NB4 (cell line): Measurements from ENCODE around the gene NCL.
"Not testable (repeated sequence)": the region's sequence is repeated elsewhere in the genome, so short reads cannot be mapped to it uniquely, and the experiment has no call there.

ENCODE experiments used
- DNase-seq: peaks from one replicate; pipeline ENCODE4 v3.0.0; 2010; ENCODE audit warnings: low read depth
- H3K4me3 ChIP-seq: one replicate; pipeline ENCODE4 v1.5.1; 2011; ENCODE audit warnings: mild to moderate bottlenecking, low read depth, low read length, moderate library complexity
- CTCF ChIP-seq: IDR thresholded peaks from one replicate; pipeline ENCODE4 v1.5.1; 2012; ENCODE audit warnings: low read depth, low read length
- MAX ChIP-seq: IDR thresholded peaks from 2 replicates; pipeline ENCODE4 v1.6.1; 2011; ENCODE audit warnings: low read depth, low read length
- MYC ChIP-seq: IDR thresholded peaks from 2 replicates; pipeline ENCODE4 v1.6.1; 2011; ENCODE audit warnings: low read depth, low read length
- POLR2A ChIP-seq: IDR thresholded peaks from 2 replicates; pipeline ENCODE4 v1.6.1; 2011; ENCODE audit warnings: mild to moderate bottlenecking; ENCODE audit not compliant: insufficient read length; ENCODE audit errors: extremely low read depth

NCL gene

DNA sequence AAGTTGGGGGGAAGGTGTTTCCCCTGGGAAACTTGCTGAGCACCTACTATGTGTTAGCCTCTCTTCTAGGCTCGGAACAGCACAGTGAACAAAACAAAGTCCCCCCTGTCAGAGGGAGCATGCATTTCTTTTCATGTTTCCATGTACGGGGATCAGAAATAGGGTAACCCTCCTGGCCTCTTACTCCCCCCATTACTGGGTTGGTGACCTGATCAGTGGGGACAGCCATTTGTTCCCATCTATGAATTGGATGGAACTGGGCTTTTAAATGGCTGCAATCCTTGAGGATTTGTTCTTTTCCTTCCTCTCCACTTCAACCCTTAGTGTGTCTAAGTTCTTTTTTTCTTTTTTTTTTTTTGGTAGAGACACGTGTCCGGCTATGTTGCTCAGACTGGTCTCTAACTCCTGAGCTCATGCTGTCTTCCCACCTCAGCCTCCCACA is 13.7 kb downstream of the NCL start:
- TF ChIP-seq MYC (no peak), POLR2A (no peak), MAX (no peak), CTCF (no peak)
- no peak overlapping the region for H3K4me3 ChIP-seq
- DNase-seq, result peak; percentile 31

DNA sequence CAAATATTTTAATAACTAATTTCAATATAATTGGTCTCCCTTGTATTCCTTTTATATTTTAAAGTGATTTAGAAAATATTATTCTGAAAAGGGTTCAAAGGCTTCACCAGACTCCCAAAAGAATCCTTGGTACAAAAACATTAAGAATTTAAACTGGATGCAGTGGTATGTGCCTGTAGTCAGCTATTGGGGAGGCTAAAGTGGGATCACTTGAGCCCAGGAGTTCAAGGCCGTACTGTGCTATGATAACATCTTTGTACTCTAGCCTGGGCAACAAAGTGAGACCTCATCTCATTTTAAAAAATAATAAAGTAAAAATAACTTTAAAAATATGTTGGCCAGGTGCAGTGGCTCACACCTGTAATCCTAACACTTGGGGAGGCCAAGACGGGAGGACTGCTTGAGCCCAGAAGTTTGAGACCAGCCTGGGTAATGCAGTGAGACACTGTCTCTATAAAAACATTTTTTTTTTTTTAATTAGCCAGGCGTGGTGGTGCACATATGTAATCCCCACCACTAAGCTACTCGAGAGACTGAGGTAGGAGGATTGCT is 14.7 kb downstream of the NCL start:
- no peak overlapping the region for H3K4me3 ChIP-seq
- no peak for DNase-seq
- TF ChIP-seq CTCF, result no peak
- no peak for TF ChIP-seq POLR2A

- no peak overlapping the region for H3K4me3 ChIP-seq
- DNase-seq, result no peak
- TF ChIP-seq CTCF (no peak), MAX (no peak), POLR2A (no peak), MYC (no peak)
Observed at GRCh38 chr2:231436957-231437356, 27.3 kb downstream of the NCL start.

DNA sequence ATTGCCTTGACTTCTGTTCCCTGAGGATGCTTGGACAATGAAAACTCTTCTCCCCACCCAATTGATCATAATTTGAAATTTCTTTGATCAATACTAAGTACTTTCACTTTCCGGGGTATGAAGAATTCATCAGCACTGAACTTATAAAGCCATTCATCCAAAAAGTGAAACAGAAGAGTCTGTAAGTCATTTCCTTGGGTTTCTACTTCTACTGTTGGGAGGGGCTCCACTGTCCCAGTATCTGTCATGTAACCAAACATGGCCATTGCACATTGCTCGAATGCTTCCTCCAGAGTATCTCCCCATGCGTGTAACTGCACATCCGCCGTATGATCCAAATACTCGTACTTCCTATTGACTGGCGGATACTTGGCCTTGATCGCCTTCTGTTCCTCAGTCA is 30.3 kb downstream of the NCL start:
- no peak for DNase-seq
- TF ChIP-seq MYC (no peak), MAX (no peak), POLR2A (no peak), CTCF (no peak)
- H3K4me3 ChIP-seq, result no peak overlapping the region

- no peak for DNase-seq
- no peak overlapping the region for H3K4me3 ChIP-seq
- TF ChIP-seq POLR2A (no peak), MAX (no peak), CTCF (no peak), MYC (no peak)
Observed at GRCh38 chr2:231431606-231432005, 32.7 kb downstream of the NCL start.

- H3K4me3 ChIP-seq, DNase-seq: not testable (repeated sequence)
Observed at GRCh38 chr2:231430437-231430836, 33.8 kb downstream of the NCL start.
